Epithelial cell of esophagus (primary cell): ENCODE results near the gene SLC38A11.

Source experiments
- DNase-seq: peaks from one replicate; pipeline ENCODE4 v3.0.0; 2010; ENCODE audit warnings: low read depth
- H3K4me3 ChIP-seq: 2 replicates; pipeline ENCODE4 v1.5.1; 2011; ENCODE audit warnings: mild to moderate bottlenecking, low read length, control low read depth
- CTCF ChIP-seq: IDR thresholded peaks from 2 replicates; pipeline ENCODE4 v1.5.1; 2011; ENCODE audit warnings: low read depth, mild to moderate bottlenecking, low read length, control low read depth, inconsistent platforms; ENCODE audit not compliant: insufficient read depth; ENCODE audit errors: missing control alignments

The SLC38A11 gene

GRCh38 chr2:164972216-164972615, 16.9 kb upstream of the SLC38A11 start:
- no peak overlapping the region for H3K4me3 ChIP-seq
- DNase-seq, result peak; percentile 43
- no peak for TF ChIP-seq CTCF

GRCh38 chr2:164969909-164970690, 14.8 kb upstream of the SLC38A11 start:
- H3K4me3 ChIP-seq, result no peak overlapping the region
- no peak for TF ChIP-seq CTCF
- DNase-seq, result no peak

- peak; percentile 99 for DNase-seq
- no peak overlapping the region for H3K4me3 ChIP-seq
- no peak for TF ChIP-seq CTCF
These were observed 12.5 kb upstream of the SLC38A11 start for GRCh38 chr2:164967781-164968228.

- no peak for DNase-seq
- TF ChIP-seq CTCF, result no peak
- H3K4me3 ChIP-seq, result no peak overlapping the region
These were observed 12.0 kb upstream of the SLC38A11 start for GRCh38 chr2:164967361-164967760.

- no peak overlapping the region for H3K4me3 ChIP-seq
- no peak for TF ChIP-seq CTCF
- DNase-seq, result no peak
These were observed 9.4 kb upstream of the SLC38A11 start for GRCh38 chr2:164964700-164965099.

GRCh38 chr2:164960159-164960558, 4.8 kb upstream of the SLC38A11 start:
- no peak for DNase-seq
- no peak overlapping the region for H3K4me3 ChIP-seq
- TF ChIP-seq CTCF, result no peak

- DNase-seq, result no peak
- no peak overlapping the region for H3K4me3 ChIP-seq
- no peak for TF ChIP-seq CTCF
These were observed 1.1 kb downstream of the SLC38A11 start for GRCh38 chr2:164954186-164954585.
